ENCODE data around the gene DLEC1. TPM values are rescaled to one million over a fixed set of nuclear protein-coding genes. Genes with fewer than 3 reads are reported as not detected.

The DLEC1 gene
- total and polyA plus RNA-seq, 7 donors, result 0.01 to 0.09 (median 0.05) TPM; not detected in 2

DNA sequence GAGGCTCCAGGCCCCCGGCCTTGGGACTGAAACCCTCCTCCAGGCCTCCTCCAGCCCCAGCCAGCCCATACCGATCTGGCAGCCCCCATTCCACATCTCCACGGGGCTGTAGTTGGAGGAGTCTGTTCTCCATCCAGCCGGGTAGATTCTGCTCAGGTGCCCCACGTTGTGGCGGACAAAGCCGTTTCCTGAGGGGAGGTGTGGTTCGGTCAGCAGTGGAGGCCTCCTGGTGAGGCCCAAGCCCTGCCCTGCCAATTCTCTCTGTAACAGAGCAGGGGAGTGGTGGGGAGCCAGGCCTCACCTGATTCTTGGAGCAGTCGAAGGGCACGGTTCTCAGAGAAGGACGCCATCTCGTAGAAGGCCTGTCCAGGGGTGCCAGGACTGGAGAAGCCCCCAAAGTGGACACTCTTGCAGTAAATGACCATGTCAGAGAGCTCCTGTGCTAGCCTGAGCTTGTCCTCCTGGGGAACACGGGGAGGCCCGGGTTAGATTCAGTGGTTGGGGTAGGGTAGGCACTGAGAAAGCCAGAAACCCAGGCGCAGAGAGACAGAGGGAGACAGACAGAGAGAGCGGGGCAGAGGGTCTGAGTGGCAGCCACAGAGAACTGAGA lies 29.9 kb upstream of the DLEC1 start:
- no peak for ATAC-seq
- peaks cover 6% of the 10 kb centered on the region for H3K4me1 ChIP-seq

DNA sequence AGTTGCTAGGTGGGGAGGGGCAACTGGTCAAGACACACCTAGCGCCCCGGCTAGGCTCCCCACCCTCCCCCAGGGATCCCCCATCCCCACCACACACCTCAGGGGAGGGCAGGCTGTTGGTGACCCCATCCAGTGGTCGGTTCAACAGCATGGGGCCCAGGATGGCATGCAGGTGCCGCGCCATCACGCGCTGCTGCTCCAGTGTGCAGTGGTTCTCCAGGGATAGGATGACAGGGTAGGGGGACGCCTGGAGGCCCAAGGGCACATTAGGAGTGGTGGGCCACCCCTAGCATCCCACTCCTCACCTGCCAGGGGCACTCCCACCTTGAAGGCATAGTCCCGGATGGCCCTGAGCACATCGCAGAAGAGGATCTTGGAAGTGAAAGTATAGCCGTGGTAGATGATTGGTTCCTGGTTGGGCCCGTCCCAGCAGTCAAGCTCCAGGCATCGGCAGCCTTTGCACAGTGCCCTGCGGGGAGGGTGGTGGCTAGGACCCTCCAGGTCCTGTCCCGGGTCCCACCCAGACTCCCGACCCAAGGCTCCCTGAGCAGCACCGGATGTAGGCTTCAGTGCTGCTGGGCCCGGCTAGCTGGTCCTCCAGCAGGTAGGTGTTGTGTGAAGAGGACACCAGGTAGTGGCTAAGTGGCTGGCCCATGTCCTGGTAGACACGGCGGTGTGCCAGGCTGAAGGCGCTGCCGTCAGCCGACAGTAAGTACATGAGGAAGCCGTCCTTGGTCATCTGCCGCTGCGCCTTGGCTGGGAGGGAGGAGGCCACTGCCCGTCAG lies 29.0 kb upstream of the DLEC1 start:
- H3K9me3 ChIP-seq, result no peaks in the 10 kb centered on the region
- H3K27ac ChIP-seq, result no peak overlapping the region
- peak in 1 of 4 donors; percentile 15 for ATAC-seq
- H3K27me3 ChIP-seq (ENCODE audit: insufficient read depth in 3 of 3, low read length in 2 of 3), result no peaks in the 10 kb centered on the region
- DNase-seq, result peak in 1 of 2 donors; percentile 35
- WGBS, 3 donors, result 89 to 92% (median 89%) methylated on average over 21 to 27 of the region's 27 CpGs
- TF ChIP-seq, protein P1, sequence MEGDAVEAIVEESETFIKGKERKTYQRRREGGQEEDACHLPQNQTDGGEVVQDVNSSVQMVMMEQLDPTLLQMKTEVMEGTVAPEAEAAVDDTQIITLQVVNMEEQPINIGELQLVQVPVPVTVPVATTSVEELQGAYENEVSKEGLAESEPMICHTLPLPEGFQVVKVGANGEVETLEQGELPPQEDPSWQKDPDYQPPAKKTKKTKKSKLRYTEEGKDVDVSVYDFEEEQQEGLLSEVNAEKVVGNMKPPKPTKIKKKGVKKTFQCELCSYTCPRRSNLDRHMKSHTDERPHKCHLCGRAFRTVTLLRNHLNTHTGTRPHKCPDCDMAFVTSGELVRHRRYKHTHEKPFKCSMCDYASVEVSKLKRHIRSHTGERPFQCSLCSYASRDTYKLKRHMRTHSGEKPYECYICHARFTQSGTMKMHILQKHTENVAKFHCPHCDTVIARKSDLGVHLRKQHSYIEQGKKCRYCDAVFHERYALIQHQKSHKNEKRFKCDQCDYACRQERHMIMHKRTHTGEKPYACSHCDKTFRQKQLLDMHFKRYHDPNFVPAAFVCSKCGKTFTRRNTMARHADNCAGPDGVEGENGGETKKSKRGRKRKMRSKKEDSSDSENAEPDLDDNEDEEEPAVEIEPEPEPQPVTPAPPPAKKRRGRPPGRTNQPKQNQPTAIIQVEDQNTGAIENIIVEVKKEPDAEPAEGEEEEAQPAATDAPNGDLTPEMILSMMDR (IDR thresholded peaks at IDR 0.05), result no peak
- H3K4me3 ChIP-seq, result no peak overlapping the region
- intact Hi-C loops (cut with DNase I), result loop anchor here in 1 of 2 donors (10.0 kb wide), 1 partner anchor 155 kb away; no protein-coding TSS in a partner anchor
- H3K4me1 ChIP-seq, result no peaks in the 10 kb centered on the region
- H3K36me3 ChIP-seq (ENCODE audit: insufficient read depth in 1 of 2, low read depth in 1 of 2), result peaks cover 0 to 15% of the 10 kb centered on the region in 2 donors

More for the DNA sequence above, 29.9 kb upstream of the DLEC1 start:
- TF ChIP-seq, protein P1 (IDR thresholded peaks at IDR 0.05), result no peak
- WGBS, 3 donors, result 86 to 88% (median 88%) methylated on average over 16 of the region's 16 CpGs
- Histone ChIP-seq H3K27me3 (ENCODE audit: insufficient read depth in 3 of 3, low read length in 2 of 3) (no peaks in the 10 kb centered on the region), H3K27ac (no peak overlapping the region), H3K9me3 (no peaks in the 10 kb centered on the region), H3K4me3 (no peak overlapping the region), H3K36me3 (ENCODE audit: insufficient read depth in 1 of 2, low read depth in 1 of 2) (peaks cover 0 to 6% of the 10 kb centered on the region in 2 donors)
- intact Hi-C loops (cut with DNase I), result loop anchor here in 1 of 2 donors (10.0 kb wide), 1 partner anchor 154 kb away; no protein-coding TSS in a partner anchor
- DNase-seq, result peak in 1 of 2 donors; percentile 43

DNA sequence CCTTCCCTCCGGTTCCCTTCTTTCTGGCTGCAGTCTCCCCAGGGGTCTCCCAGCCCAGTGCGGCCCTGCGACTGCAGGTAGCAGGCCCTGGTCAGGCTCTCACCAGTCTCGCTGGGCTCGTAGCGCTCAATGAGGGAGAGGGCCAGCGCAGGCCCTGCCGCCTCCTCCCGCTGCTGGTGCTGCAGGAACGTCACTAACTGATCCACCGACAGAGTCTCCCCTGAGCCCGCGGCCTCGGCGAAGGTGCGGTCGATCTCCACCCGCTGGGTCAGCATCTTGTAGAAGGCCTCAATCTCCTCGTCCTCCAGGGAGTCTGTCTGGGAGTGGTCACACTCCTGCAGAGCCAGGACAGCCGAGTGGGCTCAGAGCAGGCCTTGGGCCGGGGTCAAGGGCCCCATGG lies 27.9 kb upstream of the DLEC1 start:
- no peak for ATAC-seq
- DNase-seq, result peak in 1 of 2 donors; percentile 54

DNA sequence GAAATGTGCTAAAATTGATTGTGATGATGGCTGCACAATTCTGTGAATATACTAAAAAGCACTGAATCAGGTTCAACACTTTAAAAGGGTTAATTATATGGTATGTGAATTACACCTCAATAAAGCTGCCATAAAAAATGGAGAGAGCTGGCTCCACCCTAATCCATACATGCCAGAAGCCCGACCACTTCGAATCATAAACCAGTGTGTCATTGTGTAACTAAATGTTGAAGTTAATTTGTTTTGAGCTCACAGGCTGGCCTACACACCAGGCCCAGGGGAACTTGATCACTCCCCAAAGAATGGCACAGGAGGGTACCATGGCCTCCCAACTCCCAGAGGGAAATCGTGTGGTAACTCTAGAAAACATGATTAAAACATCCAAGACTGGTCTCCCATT lies 23.5 kb upstream of the DLEC1 start:
- TF ChIP-seq, protein P1 (IDR thresholded peaks at IDR 0.05), result no peak
- Histone ChIP-seq H3K27me3 (ENCODE audit: insufficient read depth in 3 of 3, low read length in 2 of 3) (no peaks in the 10 kb centered on the region), H3K4me1 (no peaks in the 10 kb centered on the region), H3K27ac (no peak overlapping the region), H3K36me3 (ENCODE audit: insufficient read depth in 1 of 2, low read depth in 1 of 2) (peaks cover 0 to 37% of the 10 kb centered on the region in 2 donors), H3K4me3 (no peak overlapping the region), H3K9me3 (no peaks in the 10 kb centered on the region)
- ATAC-seq (no peak), DNase-seq (no peak)
- 67 to 74% (median 73%) methylated on average over 3 of the region's 3 CpGs for WGBS, 3 donors
- intact Hi-C loops (cut with DNase I), result no loop called here

More for the DNA sequence above, 27.9 kb upstream of the DLEC1 start:
- Histone ChIP-seq H3K36me3 (ENCODE audit: insufficient read depth in 1 of 2, low read depth in 1 of 2) (peaks cover 0 to 26% of the 10 kb centered on the region in 2 donors), H3K9me3 (no peaks in the 10 kb centered on the region), H3K27ac (no peak overlapping the region), H3K27me3 (ENCODE audit: insufficient read depth in 3 of 3, low read length in 2 of 3) (no peaks in the 10 kb centered on the region), H3K4me1 (no peaks in the 10 kb centered on the region), H3K4me3 (no peak overlapping the region)
- WGBS, 3 donors, result 88 to 92% (median 90%) methylated on average over 21 of the region's 21 CpGs
- TF ChIP-seq, protein P1 (IDR thresholded peaks at IDR 0.05), result no peak
- intact Hi-C loops (cut with DNase I), result no loop called here

Data from psoas muscle (tissue), 8 donors.